GM23338 (cell line): ENCODE measurements around the gene MSL1. TPM values are rescaled to one million over a fixed set of nuclear protein-coding genes. Genes with fewer than 3 reads are reported as not detected.

Experiments
- ATAC-seq: fragments of 200-7000 bp; cut with Tn5 transposase; 3 replicates; pipeline ENCODE4 v1.9.1; 2020
- DNase-seq: peaks from one replicate; pipeline ENCODE4 v3.0.0-alpha.2; 2015; ENCODE audit warnings: low spot score
- H2AFZ ChIP-seq: fragments of 200-600 bp; sonication (generic); 2 replicates; pipeline ENCODE4 v1.8.0; 2016; ENCODE audit warnings: antibody characterized with exemption, mild to moderate bottlenecking, moderate library complexity
- H3F3A ChIP-seq: fragments of 200-600 bp; sonication (generic); replicated peaks from 2 replicates; pipeline ENCODE4 v1.8.0; 2017; ENCODE audit warnings: antibody characterized with exemption, mixed run types, low read depth
- H3K27ac ChIP-seq: fragments of 200-600 bp; sonication (generic); 2 replicates; pipeline ENCODE4 v1.6.1; 2016; ENCODE audit warnings: low read depth
- H3K27me3 ChIP-seq: fragments of 200-600 bp; sonication (generic); 2 replicates; pipeline ENCODE4 v1.8.0; 2016; ENCODE audit warnings: mild to moderate bottlenecking, mixed run types, moderate library complexity; ENCODE audit not compliant: insufficient read depth
- H3K36me3 ChIP-seq: fragments of 200-600 bp; sonication (generic); 2 replicates; pipeline ENCODE4 v1.8.0; 2016; ENCODE audit warnings: mild to moderate bottlenecking; ENCODE audit not compliant: insufficient read depth
- H3K4me1 ChIP-seq: fragments of 200-600 bp; sonication (generic); 2 replicates; pipeline ENCODE4 v1.8.0; 2016; ENCODE audit warnings: mild to moderate bottlenecking, moderate library complexity; ENCODE audit not compliant: insufficient read depth
- H3K4me2 ChIP-seq: fragments of 200-600 bp; sonication (generic); 2 replicates; pipeline ENCODE4 v1.7.1; 2017; ENCODE audit warnings: mixed run types
- H3K4me3 ChIP-seq: fragments of 200-600 bp; sonication (generic); 2 replicates; pipeline ENCODE4 v1.6.1; 2016; ENCODE audit warnings: mixed run types
- H3K79me2 ChIP-seq: fragments of 200-600 bp; sonication (generic); replicated peaks from 2 replicates; pipeline ENCODE4 v1.8.0; 2017; ENCODE audit warnings: mild to moderate bottlenecking; ENCODE audit not compliant: insufficient read depth
- H3K9me2 ChIP-seq: fragments of 200-600 bp; sonication (generic); 2 replicates; pipeline ENCODE4 v1.8.0; 2017; ENCODE audit not compliant: insufficient read depth
- H4K20me1 ChIP-seq: fragments of 200-600 bp; sonication (generic); replicated peaks from 2 replicates; pipeline ENCODE4 v1.8.0; 2017; ENCODE audit warnings: mild to moderate bottlenecking; ENCODE audit not compliant: insufficient read depth
- H3K27ac Mint-ChIP-seq: 2 replicates; pipeline ENCODE4 v1.8.0; 2020; ENCODE audit warnings: inconsistent platforms, mild to moderate bottlenecking, moderate library complexity, mixed read lengths
- H3K27me3 Mint-ChIP-seq: 3 replicates; pipeline ENCODE4 v1.8.0; 2022; ENCODE audit warnings: low read depth, mild to moderate bottlenecking, moderate library complexity, mixed read lengths, inconsistent platforms; ENCODE audit not compliant: insufficient read depth, poor library complexity
- H3K36me3 Mint-ChIP-seq: 3 replicates; pipeline ENCODE4 v1.8.0; 2021; ENCODE audit warnings: low read depth, mild to moderate bottlenecking, inconsistent platforms, moderate library complexity, mixed read lengths
- H3K4me1 Mint-ChIP-seq: 3 replicates; pipeline ENCODE4 v1.8.0; 2020; ENCODE audit warnings: mild to moderate bottlenecking, inconsistent platforms, mixed read lengths
- H3K4me3 Mint-ChIP-seq: 3 replicates; pipeline ENCODE4 v1.8.0; 2021; ENCODE audit warnings: moderate library complexity, mild to moderate bottlenecking, inconsistent platforms, mixed read lengths
- H3K9me3 Mint-ChIP-seq: 3 replicates; pipeline ENCODE4 v1.8.0; 2020; ENCODE audit warnings: moderate library complexity, mild to moderate bottlenecking, inconsistent platforms, mixed read lengths
- CREB1 ChIP-seq: fragments of 250-450 bp; sonication (Bioruptor Pico); IDR thresholded peaks from 2 replicates; pipeline ENCODE4 v1.5.0; 2020; ENCODE audit warnings: low read depth, mild to moderate bottlenecking, moderate library complexity
- EZH2 ChIP-seq: fragments of 200-600 bp; sonication (generic); IDR thresholded peaks from one replicate; pipeline ENCODE4 v1.8.0; 2017; ENCODE audit warnings: antibody characterized with exemption, mild to moderate bottlenecking, low read depth; ENCODE audit not compliant: unreplicated experiment
- EZH2phosphoT487 ChIP-seq: fragments of 200-600 bp; sonication (generic); IDR thresholded peaks from one replicate; pipeline ENCODE4 v1.8.1; 2018; ENCODE audit warnings: antibody characterized with exemption; ENCODE audit not compliant: unreplicated experiment
- JUNB ChIP-seq: IDR thresholded peaks from one replicate; pipeline ENCODE4 v1.6.1; 2016; ENCODE audit warnings: antibody characterized with exemption; ENCODE audit not compliant: unreplicated experiment
- NANOG ChIP-seq: IDR thresholded peaks from 2 replicates; pipeline ENCODE4 v1.6.1; 2016; ENCODE audit warnings: antibody characterized with exemption, borderline replicate concordance
- POLR2AphosphoS5 ChIP-seq: IDR thresholded peaks from 2 replicates; pipeline ENCODE4 v1.6.1; 2016; ENCODE audit warnings: antibody characterized with exemption, low read depth
- STAT1 ChIP-seq: IDR thresholded peaks from one replicate; pipeline ENCODE4 v1.6.1; 2016; ENCODE audit warnings: antibody characterized with exemption; ENCODE audit not compliant: unreplicated experiment
- ZNF114 ChIP-seq: fragments of 250-450 bp; sonication (Bioruptor Pico); IDR thresholded peaks from 2 replicates; pipeline ENCODE4 v1.5.0; 2020; ENCODE audit warnings: mild to moderate bottlenecking, moderate library complexity
- ZNF331 ChIP-seq: fragments of 250-450 bp; sonication (Bioruptor Pico); IDR thresholded peaks from 2 replicates; pipeline ENCODE4 v1.5.0; 2020; ENCODE audit warnings: low read depth, mild to moderate bottlenecking, moderate library complexity
- polyA plus RNA-seq: library from polyadenylated mRNA; unstranded; fragments of >200 nt; fragmentation: Nextera tagmentation; extraction: Ambion mirVana; gene quantifications from 2 replicates; pipeline ENCODE4 v1.2.1, GENCODE V29; 2016
- total RNA-seq: library from RNA; depleted of rRNA; stranded (reverse); fragments of >200 nt; shearing (Covaris generic); gene quantifications from 2 replicates; pipeline ENCODE4 v1.2.3, GENCODE V29; 2014
- TF ChIP-seq, protein P1 (sequence below): IDR thresholded peaks from 2 replicates; pipeline ENCODE4 v1.6.1; 2016; ENCODE audit warnings: antibody characterized with exemption
- TF ChIP-seq, protein P2 (sequence below): fragments of 250-450 bp; sonication (Bioruptor Pico); IDR thresholded peaks from 2 replicates; pipeline ENCODE4 v1.5.0; 2020; ENCODE audit warnings: mild to moderate bottlenecking, moderate library complexity
- TF ChIP-seq, protein P3 (sequence below): IDR thresholded peaks from one replicate; pipeline ENCODE4 v1.6.1; 2018; ENCODE audit warnings: antibody characterized with exemption; ENCODE audit not compliant: unreplicated experiment
- TF ChIP-seq, protein P4 (sequence below), 2 experiments: fragments of 200-600 bp in 1 of 2; sonication (generic) in 1 of 2; conservative IDR thresholded peaks; 2 replicates each; pipeline versions ENCODE4 v1.5.1 to v1.6.1; 2016 to 2017; ENCODE audit warnings: antibody characterized with exemption in 2 of 2, low read depth in 2 of 2, mild to moderate bottlenecking in 2 of 2, moderate library complexity in 1 of 2

The MSL1 gene
- total and polyA plus RNA-seq, 2 experiments from 2014 or later: 16.2 to 56.5 TPM

DNA sequence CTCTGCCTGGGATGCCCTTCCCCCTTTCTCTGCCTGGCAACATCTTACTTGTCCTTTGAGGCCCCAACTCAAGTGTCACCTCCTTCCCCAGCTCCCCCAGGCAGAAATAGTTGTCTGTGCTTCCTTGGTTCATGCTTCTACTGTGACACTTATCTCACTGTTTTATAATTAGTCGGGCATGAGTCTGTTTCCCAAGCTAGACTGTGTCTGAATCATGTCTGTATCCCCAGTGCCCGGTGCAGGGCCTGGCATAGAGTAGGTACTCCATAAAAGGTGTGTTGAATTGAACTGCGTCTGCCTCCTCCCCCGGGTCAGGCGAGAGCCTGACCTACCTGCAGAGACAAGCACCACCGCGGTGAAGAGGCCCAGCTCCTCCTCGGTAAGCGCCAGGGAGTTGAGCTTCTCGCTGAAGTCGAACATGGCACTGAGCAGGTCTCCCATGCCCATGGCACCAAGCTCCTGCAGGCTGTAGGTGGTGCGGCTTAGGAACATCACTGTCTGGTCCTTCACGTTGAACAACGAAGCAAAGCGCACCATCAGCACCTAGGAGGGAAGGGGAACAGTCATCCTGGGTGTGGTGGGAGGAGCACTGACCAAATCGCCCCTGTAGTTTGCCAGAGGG is 28.1 kb upstream of the MSL1 start:
- no peak for ATAC-seq
- Mint-ChIP-seq H3K36me3 (peaks cover 53% of the 10 kb centered on the region), H3K4me3 (no peak overlapping the region; the same call in 2 of the 3 replicates), H3K9me3 (peaks cover 2% of the 10 kb centered on the region; the same call in 1 of the 3 replicates), H3K27ac (no peak overlapping the region), H3K4me1 (peaks cover 54% of the 10 kb centered on the region), H3K27me3 (peaks cover 13% of the 10 kb centered on the region)
- no peaks in the 10 kb centered on the region for H3K79me2 ChIP-seq
- TF ChIP-seq, protein P1, sequence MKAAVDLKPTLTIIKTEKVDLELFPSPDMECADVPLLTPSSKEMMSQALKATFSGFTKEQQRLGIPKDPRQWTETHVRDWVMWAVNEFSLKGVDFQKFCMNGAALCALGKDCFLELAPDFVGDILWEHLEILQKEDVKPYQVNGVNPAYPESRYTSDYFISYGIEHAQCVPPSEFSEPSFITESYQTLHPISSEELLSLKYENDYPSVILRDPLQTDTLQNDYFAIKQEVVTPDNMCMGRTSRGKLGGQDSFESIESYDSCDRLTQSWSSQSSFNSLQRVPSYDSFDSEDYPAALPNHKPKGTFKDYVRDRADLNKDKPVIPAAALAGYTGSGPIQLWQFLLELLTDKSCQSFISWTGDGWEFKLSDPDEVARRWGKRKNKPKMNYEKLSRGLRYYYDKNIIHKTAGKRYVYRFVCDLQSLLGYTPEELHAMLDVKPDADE: no peak
- TF ChIP-seq, protein P2, sequence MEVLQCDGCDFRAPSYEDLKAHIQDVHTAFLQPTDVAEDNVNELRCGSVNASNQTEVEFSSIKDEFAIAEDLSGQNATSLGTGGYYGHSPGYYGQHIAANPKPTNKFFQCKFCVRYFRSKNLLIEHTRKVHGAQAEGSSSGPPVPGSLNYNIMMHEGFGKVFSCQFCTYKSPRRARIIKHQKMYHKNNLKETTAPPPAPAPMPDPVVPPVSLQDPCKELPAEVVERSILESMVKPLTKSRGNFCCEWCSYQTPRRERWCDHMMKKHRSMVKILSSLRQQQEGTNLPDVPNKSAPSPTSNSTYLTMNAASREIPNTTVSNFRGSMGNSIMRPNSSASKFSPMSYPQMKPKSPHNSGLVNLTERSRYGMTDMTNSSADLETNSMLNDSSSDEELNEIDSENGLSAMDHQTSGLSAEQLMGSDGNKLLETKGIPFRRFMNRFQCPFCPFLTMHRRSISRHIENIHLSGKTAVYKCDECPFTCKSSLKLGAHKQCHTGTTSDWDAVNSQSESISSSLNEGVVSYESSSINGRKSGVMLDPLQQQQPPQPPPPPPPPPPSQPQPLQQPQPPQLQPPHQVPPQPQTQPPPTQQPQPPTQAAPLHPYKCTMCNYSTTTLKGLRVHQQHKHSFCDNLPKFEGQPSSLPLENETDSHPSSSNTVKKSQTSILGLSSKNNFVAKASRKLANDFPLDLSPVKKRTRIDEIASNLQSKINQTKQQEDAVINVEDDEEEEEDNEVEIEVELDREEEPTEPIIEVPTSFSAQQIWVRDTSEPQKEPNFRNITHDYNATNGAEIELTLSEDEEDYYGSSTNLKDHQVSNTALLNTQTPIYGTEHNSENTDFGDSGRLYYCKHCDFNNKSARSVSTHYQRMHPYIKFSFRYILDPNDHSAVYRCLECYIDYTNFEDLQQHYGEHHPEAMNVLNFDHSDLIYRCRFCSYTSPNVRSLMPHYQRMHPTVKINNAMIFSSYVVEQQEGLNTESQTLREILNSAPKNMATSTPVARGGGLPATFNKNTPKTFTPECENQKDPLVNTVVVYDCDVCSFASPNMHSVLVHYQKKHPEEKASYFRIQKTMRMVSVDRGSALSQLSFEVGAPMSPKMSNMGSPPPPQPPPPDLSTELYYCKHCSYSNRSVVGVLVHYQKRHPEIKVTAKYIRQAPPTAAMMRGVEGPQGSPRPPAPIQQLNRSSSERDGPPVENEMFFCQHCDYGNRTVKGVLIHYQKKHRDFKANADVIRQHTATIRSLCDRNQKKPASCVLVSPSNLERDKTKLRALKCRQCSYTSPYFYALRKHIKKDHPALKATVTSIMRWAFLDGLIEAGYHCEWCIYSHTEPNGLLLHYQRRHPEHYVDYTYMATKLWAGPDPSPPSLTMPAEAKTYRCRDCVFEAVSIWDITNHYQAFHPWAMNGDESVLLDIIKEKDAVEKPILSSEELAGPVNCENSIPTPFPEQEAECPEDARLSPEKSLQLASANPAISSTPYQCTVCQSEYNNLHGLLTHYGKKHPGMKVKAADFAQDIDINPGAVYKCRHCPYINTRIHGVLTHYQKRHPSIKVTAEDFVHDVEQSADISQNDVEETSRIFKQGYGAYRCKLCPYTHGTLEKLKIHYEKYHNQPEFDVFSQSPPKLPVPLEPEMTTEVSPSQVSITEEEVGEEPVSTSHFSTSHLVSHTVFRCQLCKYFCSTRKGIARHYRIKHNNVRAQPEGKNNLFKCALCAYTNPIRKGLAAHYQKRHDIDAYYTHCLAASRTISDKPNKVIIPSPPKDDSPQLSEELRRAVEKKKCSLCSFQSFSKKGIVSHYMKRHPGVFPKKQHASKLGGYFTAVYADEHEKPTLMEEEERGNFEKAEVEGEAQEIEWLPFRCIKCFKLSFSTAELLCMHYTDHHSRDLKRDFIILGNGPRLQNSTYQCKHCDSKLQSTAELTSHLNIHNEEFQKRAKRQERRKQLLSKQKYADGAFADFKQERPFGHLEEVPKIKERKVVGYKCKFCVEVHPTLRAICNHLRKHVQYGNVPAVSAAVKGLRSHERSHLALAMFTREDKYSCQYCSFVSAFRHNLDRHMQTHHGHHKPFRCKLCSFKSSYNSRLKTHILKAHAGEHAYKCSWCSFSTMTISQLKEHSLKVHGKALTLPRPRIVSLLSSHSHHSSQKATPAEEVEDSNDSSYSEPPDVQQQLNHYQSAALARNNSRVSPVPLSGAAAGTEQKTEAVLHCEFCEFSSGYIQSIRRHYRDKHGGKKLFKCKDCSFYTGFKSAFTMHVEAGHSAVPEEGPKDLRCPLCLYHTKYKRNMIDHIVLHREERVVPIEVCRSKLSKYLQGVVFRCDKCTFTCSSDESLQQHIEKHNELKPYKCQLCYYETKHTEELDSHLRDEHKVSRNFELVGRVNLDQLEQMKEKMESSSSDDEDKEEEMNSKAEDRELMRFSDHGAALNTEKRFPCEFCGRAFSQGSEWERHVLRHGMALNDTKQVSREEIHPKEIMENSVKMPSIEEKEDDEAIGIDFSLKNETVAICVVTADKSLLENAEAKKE (CRISPR knock-in tag): no peak
- TF ChIP-seq EZH2 (no peak), JUNB (no peak), ZNF331 (CRISPR knock-in tag) (no peak), CREB1 (no peak), STAT1 (no peak), NANOG (no peak), ZNF114 (CRISPR knock-in tag) (no peak), POLR2AphosphoS5 (no peak), EZH2phosphoT487 (no peak)
- TF ChIP-seq, protein P3, sequence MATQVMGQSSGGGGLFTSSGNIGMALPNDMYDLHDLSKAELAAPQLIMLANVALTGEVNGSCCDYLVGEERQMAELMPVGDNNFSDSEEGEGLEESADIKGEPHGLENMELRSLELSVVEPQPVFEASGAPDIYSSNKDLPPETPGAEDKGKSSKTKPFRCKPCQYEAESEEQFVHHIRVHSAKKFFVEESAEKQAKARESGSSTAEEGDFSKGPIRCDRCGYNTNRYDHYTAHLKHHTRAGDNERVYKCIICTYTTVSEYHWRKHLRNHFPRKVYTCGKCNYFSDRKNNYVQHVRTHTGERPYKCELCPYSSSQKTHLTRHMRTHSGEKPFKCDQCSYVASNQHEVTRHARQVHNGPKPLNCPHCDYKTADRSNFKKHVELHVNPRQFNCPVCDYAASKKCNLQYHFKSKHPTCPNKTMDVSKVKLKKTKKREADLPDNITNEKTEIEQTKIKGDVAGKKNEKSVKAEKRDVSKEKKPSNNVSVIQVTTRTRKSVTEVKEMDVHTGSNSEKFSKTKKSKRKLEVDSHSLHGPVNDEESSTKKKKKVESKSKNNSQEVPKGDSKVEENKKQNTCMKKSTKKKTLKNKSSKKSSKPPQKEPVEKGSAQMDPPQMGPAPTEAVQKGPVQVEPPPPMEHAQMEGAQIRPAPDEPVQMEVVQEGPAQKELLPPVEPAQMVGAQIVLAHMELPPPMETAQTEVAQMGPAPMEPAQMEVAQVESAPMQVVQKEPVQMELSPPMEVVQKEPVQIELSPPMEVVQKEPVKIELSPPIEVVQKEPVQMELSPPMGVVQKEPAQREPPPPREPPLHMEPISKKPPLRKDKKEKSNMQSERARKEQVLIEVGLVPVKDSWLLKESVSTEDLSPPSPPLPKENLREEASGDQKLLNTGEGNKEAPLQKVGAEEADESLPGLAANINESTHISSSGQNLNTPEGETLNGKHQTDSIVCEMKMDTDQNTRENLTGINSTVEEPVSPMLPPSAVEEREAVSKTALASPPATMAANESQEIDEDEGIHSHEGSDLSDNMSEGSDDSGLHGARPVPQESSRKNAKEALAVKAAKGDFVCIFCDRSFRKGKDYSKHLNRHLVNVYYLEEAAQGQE: no peak
- TF ChIP-seq, protein P4, sequence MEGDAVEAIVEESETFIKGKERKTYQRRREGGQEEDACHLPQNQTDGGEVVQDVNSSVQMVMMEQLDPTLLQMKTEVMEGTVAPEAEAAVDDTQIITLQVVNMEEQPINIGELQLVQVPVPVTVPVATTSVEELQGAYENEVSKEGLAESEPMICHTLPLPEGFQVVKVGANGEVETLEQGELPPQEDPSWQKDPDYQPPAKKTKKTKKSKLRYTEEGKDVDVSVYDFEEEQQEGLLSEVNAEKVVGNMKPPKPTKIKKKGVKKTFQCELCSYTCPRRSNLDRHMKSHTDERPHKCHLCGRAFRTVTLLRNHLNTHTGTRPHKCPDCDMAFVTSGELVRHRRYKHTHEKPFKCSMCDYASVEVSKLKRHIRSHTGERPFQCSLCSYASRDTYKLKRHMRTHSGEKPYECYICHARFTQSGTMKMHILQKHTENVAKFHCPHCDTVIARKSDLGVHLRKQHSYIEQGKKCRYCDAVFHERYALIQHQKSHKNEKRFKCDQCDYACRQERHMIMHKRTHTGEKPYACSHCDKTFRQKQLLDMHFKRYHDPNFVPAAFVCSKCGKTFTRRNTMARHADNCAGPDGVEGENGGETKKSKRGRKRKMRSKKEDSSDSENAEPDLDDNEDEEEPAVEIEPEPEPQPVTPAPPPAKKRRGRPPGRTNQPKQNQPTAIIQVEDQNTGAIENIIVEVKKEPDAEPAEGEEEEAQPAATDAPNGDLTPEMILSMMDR (conservative IDR thresholded peaks at IDR 0.05; ENCODE audit: low read depth in 2 of 2): no peak
- 0 out of 2 replicates have a peak, but pooled peaks cover 3% of the 10 kb centered on the region for H3F3A ChIP-seq
- no peak overlapping the region for H2AFZ ChIP-seq
- no peak overlapping the region for H3K4me3 ChIP-seq
- H3K4me2 ChIP-seq: no peak overlapping the region
- 0 out of 2 replicates have a peak, but pooled peaks cover 3% of the 10 kb centered on the region for H3K36me3 ChIP-seq
- no peak for DNase-seq
- peaks cover 33% of the 10 kb centered on the region for H3K4me1 ChIP-seq
- no peaks in the 10 kb centered on the region for H3K27me3 ChIP-seq
- peaks cover 15% of the 10 kb centered on the region for H3K9me2 ChIP-seq
- H4K20me1 ChIP-seq: no peaks in the 10 kb centered on the region
- no peak overlapping the region for H3K27ac ChIP-seq
